Gastroesophageal sphincter (tissue), 3 donors: ENCODE measurements around the gene VSIG10L.

Experiments
- CTCF ChIP-seq, 4 experiments: fragments of 200-600 bp in 2 of 4; fragments of 450-650 bp in 2 of 4; sonication (generic) in 1 of 4; IDR thresholded peaks; one replicate each; pipeline ENCODE4 v1.5.1; 2017 to 2019; ENCODE audit warnings: antibody characterized with exemption in 4 of 4, mild to moderate bottlenecking in 2 of 4, moderate library complexity in 2 of 4
- EP300 ChIP-seq: sonication (generic); formaldehyde crosslinking; IDR thresholded peaks from one replicate; pipeline ENCODE4 v1.6.1; 2017; ENCODE audit warnings: antibody characterized with exemption, mild to moderate bottlenecking
- POLR2A ChIP-seq, 2 donors: fragments of 450-650 bp; IDR thresholded peaks; one replicate each; pipeline ENCODE4 v1.6.1; 2017; ENCODE audit warnings: antibody characterized with exemption in 2 of 2, mild to moderate bottlenecking in 2 of 2, moderate library complexity in 1 of 2

- peak in 3 of 4 experiments; percentile 14 to 29 (median 27) for TF ChIP-seq CTCF (IDR thresholded peaks at IDR 0.05)
- TF ChIP-seq POLR2A (IDR thresholded peaks at IDR 0.05): peak in 1 of 2 donors; percentile 4
- TF ChIP-seq EP300: no peak
These were observed 25.8 kb upstream of the VSIG10L start for GRCh38 chr19:51367565-51368365.
